Measurements from ENCODE around the gene METTL4.

METTL4 gene

DNA sequence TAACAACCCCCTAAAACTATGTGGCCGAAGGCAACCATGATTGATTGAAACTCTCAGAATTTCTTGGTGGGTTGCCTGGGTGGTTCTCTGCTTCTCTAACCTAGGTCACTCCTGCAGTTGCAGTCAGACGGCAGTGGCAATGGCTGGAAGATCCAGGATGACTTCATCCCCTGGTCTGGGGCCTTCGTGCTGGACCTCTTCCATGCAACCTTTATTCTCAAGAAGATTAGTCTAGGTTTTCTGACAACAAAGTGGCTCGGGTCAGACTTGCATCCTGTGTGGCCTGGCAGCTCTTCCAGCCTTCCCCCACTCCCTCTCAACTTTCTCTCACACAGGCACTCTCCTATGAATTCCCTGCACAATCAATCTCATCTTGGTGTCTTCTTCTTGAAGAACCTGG lies 76.4 kb downstream of the METTL4 start:
- TF ChIP-seq, protein P1, sequence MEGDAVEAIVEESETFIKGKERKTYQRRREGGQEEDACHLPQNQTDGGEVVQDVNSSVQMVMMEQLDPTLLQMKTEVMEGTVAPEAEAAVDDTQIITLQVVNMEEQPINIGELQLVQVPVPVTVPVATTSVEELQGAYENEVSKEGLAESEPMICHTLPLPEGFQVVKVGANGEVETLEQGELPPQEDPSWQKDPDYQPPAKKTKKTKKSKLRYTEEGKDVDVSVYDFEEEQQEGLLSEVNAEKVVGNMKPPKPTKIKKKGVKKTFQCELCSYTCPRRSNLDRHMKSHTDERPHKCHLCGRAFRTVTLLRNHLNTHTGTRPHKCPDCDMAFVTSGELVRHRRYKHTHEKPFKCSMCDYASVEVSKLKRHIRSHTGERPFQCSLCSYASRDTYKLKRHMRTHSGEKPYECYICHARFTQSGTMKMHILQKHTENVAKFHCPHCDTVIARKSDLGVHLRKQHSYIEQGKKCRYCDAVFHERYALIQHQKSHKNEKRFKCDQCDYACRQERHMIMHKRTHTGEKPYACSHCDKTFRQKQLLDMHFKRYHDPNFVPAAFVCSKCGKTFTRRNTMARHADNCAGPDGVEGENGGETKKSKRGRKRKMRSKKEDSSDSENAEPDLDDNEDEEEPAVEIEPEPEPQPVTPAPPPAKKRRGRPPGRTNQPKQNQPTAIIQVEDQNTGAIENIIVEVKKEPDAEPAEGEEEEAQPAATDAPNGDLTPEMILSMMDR (IDR thresholded peaks at IDR 0.05; ENCODE audit: low read depth, low read length): no peak

More for the DNA sequence above, 76.4 kb downstream of the METTL4 start:
- H3K4me3 ChIP-seq (ENCODE audit: low read depth, low read length): no peak overlapping the region
- peak; percentile 77 for DNase-seq (ENCODE audit: low read depth, low spot score)
- in situ Hi-C loops (cut with HindIII; ENCODE audit: low sequenced_read_pairs): no loop called here
